ENCODE measurements around the gene ZNF436. TPM values are rescaled to one million over a fixed set of nuclear protein-coding genes. Genes with fewer than 3 reads are reported as not detected.
"Not testable (repeated sequence)": the region's sequence is repeated elsewhere in the genome, so short reads cannot be mapped to it uniquely, and the experiment has no call there.

The ZNF436 gene
- total and polyA plus RNA-seq, 2 donors (not counting 1 experiment from before 2014, with no cell fraction given) = 1.9 to 10.1 TPM

DNA sequence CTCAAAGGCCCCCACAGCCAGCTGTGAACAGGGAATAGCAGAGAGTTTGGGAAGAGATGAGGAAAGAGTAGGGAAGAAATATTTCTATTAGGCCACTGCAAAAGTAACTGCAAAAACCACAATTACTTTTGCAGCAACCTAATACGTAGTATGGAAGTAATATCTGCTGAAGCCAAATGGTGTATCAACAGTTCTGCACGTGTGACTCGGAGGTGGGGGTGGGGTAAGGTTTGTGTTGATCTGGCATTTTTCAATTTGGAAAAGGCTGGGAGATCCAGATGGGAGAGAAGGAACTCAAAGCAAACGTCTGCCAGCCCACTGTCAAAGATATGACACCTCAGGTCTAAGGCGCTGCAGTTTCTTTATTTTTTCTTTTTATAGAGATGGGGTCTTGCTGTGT is 11.1 kb upstream of the ZNF436 start:
- Histone ChIP-seq H3K79me2 (ENCODE audit: control insufficient read depth, insufficient read depth, low read length) (no peaks in the 10 kb centered on the region), H3K27ac (ENCODE audit: low read length in 2 of 2) (no peak overlapping the region), H3K27me3 (replicated peaks in 1 of 4; ENCODE audit: control extremely low read depth in 1 of 4, control insufficient read depth in 3 of 4, insufficient read depth in 4 of 4, low read length in 3 of 4) (peaks cover 0 to 4% (median 0%) of the 10 kb centered on the region in 4 experiments), H2AFZ (ENCODE audit: insufficient read depth, low read depth, low read length, poor library complexity, severe bottlenecking) (no peak overlapping the region), H3K4me1 (ENCODE audit: control insufficient read depth in 2 of 2, insufficient read depth in 2 of 2, low read length in 2 of 2) (no peaks in the 10 kb centered on the region), H3K4me2 (replicated peaks; ENCODE audit: low read depth, low read length, poor library complexity, severe bottlenecking) (no peak overlapping the region), H3K4me3 (ENCODE audit: control extremely low read depth in 1 of 5, extremely low read depth in 1 of 5, insufficient read depth in 1 of 5, low read depth in 2 of 5, low read length in 4 of 5) (no peak overlapping the region), H3K36me3 (replicated peaks in 1 of 2; ENCODE audit: control extremely low read depth in 1 of 2, control insufficient read depth in 1 of 2, extremely low read depth in 1 of 2, insufficient read depth in 2 of 2, low read length in 1 of 2) (no peaks in the 10 kb centered on the region), H3K9ac (ENCODE audit: low read length) (no peak overlapping the region), H4K20me1 (ENCODE audit: control insufficient read depth, insufficient read depth, low read length, poor library complexity, severe bottlenecking) (no peaks in the 10 kb centered on the region), H3K9me3 (ENCODE audit: control extremely low read depth in 1 of 3, control insufficient read depth in 2 of 3, insufficient read depth in 1 of 3, low read length in 2 of 3) (peaks cover 0 to 3% (median 0%) of the 10 kb centered on the region in 3 donors)
- ATAC-seq (ENCODE audit: low read depth) (no peak), DNase-seq (no peak)
- 68% methylated on average over 2 of the region's 5 CpGs for WGBS (ENCODE audit: insufficient coverage)
- no peaks in the 10 kb centered on the region for H3K27me3 Mint-ChIP-seq
- H3K4me3 Mint-ChIP-seq = no peak overlapping the region
- ChIA-PET CTCF (no interaction called here), POLR2A (no interaction called here)
- TF ChIP-seq, protein P1, sequence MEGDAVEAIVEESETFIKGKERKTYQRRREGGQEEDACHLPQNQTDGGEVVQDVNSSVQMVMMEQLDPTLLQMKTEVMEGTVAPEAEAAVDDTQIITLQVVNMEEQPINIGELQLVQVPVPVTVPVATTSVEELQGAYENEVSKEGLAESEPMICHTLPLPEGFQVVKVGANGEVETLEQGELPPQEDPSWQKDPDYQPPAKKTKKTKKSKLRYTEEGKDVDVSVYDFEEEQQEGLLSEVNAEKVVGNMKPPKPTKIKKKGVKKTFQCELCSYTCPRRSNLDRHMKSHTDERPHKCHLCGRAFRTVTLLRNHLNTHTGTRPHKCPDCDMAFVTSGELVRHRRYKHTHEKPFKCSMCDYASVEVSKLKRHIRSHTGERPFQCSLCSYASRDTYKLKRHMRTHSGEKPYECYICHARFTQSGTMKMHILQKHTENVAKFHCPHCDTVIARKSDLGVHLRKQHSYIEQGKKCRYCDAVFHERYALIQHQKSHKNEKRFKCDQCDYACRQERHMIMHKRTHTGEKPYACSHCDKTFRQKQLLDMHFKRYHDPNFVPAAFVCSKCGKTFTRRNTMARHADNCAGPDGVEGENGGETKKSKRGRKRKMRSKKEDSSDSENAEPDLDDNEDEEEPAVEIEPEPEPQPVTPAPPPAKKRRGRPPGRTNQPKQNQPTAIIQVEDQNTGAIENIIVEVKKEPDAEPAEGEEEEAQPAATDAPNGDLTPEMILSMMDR (IDR thresholded peaks at IDR 0.05) = no peak
- TF ChIP-seq EZH2 (IDR thresholded peaks at IDR 0.05; ENCODE audit: borderline replicate concordance, insufficient read depth, low read depth, low read length, poor library complexity, severe bottlenecking) = no peak
- H3K9me3 Mint-ChIP-seq (ENCODE audit: insufficient read depth) = no peaks in the 10 kb centered on the region
- intact Hi-C loops (cut with micrococcal nuclease) = no loop called here
- peaks cover 8% of the 10 kb centered on the region for H3K4me1 Mint-ChIP-seq
- H3K27ac Mint-ChIP-seq = no peak overlapping the region

DNA sequence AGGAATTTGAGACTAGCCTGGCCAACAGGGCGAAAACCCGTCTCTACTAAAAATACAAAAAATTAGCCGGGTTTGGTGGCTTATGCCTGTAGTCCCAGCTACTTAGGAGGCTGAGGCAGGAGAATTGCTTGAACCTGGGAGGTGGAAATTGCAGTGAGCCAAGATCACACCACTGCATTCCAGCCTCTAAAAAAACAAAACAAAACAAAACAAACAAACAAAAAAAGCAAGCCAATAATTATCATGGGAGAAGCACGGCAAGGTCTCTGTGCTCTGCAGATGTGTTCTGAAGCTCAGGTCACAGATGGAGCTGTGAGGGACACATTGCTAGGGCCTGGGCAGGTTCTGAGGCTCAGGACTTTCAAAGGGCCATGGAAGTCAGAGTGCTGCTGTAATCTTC is 10.6 kb upstream of the ZNF436 start:
- H3K9ac ChIP-seq (ENCODE audit: low read length); H3K4me3 ChIP-seq (ENCODE audit: control extremely low read depth in 1 of 5, extremely low read depth in 1 of 5, insufficient read depth in 1 of 5, low read depth in 2 of 5, low read length in 4 of 5); ATAC-seq (ENCODE audit: low read depth); H4K20me1 ChIP-seq (ENCODE audit: control insufficient read depth, insufficient read depth, low read length, poor library complexity, severe bottlenecking); H3K4me2 ChIP-seq (replicated peaks; ENCODE audit: low read depth, low read length, poor library complexity, severe bottlenecking); DNase-seq; H3K36me3 ChIP-seq (replicated peaks in 1 of 2; ENCODE audit: control extremely low read depth in 1 of 2, control insufficient read depth in 1 of 2, extremely low read depth in 1 of 2, insufficient read depth in 2 of 2, low read length in 1 of 2); H3K79me2 ChIP-seq (ENCODE audit: control insufficient read depth, insufficient read depth, low read length); H3K27me3 ChIP-seq (replicated peaks in 1 of 4; ENCODE audit: control extremely low read depth in 1 of 4, control insufficient read depth in 3 of 4, insufficient read depth in 4 of 4, low read length in 3 of 4); H3K4me3 Mint-ChIP-seq; H3K27ac Mint-ChIP-seq; H2AFZ ChIP-seq (ENCODE audit: insufficient read depth, low read depth, low read length, poor library complexity, severe bottlenecking); intact Hi-C loops (cut with micrococcal nuclease); CTCF ChIA-PET; H3K27ac ChIP-seq (ENCODE audit: low read length in 2 of 2); H3K9me3 ChIP-seq (ENCODE audit: control extremely low read depth in 1 of 3, control insufficient read depth in 2 of 3, insufficient read depth in 1 of 3, low read length in 2 of 3); H3K9me3 Mint-ChIP-seq (ENCODE audit: insufficient read depth); H3K27me3 Mint-ChIP-seq; H3K4me1 ChIP-seq (ENCODE audit: control insufficient read depth in 2 of 2, insufficient read depth in 2 of 2, low read length in 2 of 2); H3K4me1 Mint-ChIP-seq; POLR2A ChIA-PET: not testable (repeated sequence)
- 100% methylated on average over 1 of the region's 4 CpGs for WGBS (ENCODE audit: insufficient coverage)
